GM12864 (cell line): ENCODE data around the gene ANO5.
"Not testable (repeated sequence)": the region's sequence is repeated elsewhere in the genome, so short reads cannot be mapped to it uniquely, and the experiment has no call there.

Experiments
- DNase-seq: peaks from one replicate; pipeline ENCODE4 v3.0.0-alpha.2; 2011; ENCODE audit warnings: low read depth
- H3K4me3 ChIP-seq: 2 replicates; pipeline ENCODE4 v1.5.1; 2011; ENCODE audit warnings: mild to moderate bottlenecking, low read depth, low read length, control low read depth
- CTCF ChIP-seq: IDR thresholded peaks from 2 replicates; pipeline ENCODE4 v1.5.1; 2011; ENCODE audit warnings: low read depth, mild to moderate bottlenecking, moderate library complexity, low read length, control low read depth, inconsistent platforms; ENCODE audit errors: missing control alignments

The ANO5 gene

GRCh38 chr11:22273781-22274180, 80.9 kb downstream of the ANO5 start:
- TF ChIP-seq CTCF: no peak
- H3K4me3 ChIP-seq: no peak overlapping the region
- DNase-seq: no peak

GRCh38 chr11:22275600-22275999, 82.7 kb downstream of the ANO5 start:
- H3K4me3 ChIP-seq: no peak overlapping the region
- TF ChIP-seq CTCF: no peak
- no peak for DNase-seq

- DNase-seq: no peak
- TF ChIP-seq CTCF: no peak
- H3K4me3 ChIP-seq: no peak overlapping the region
Observed at GRCh38 chr11:22276535-22276934, 83.7 kb downstream of the ANO5 start.

- not testable (repeated sequence) for H3K4me3 ChIP-seq, DNase-seq
Observed at GRCh38 chr11:22284991-22285390, 92.1 kb downstream of the ANO5 start.

- TF ChIP-seq CTCF: no peak
- DNase-seq: no peak
- no peak overlapping the region for H3K4me3 ChIP-seq
Observed at GRCh38 chr11:22302368-22302767, 109.5 kb downstream of the ANO5 start.

- no peak for DNase-seq
- no peak overlapping the region for H3K4me3 ChIP-seq
- peak; percentile 42 for TF ChIP-seq CTCF
Observed at GRCh38 chr11:22304337-22304961, 111.6 kb downstream of the ANO5 start.

GRCh38 chr11:22317656-22318055, 124.8 kb downstream of the ANO5 start:
- no peak for DNase-seq
- no peak overlapping the region for H3K4me3 ChIP-seq
- no peak for TF ChIP-seq CTCF

GRCh38 chr11:22331771-22332170, 138.9 kb downstream of the ANO5 start:
- no peak overlapping the region for H3K4me3 ChIP-seq
- DNase-seq: no peak
- TF ChIP-seq CTCF: no peak
